ENCODE data around the gene HS6ST1.
"Not testable (repeated sequence)": the region's sequence is repeated elsewhere in the genome, so short reads cannot be mapped to it uniquely, and the experiment has no call there.

HS6ST1 gene

GRCh38 chr2:128280158-128280871, 38.4 kb downstream of the HS6ST1 start:
- no peak for DNase-seq

GRCh38 chr2:128279786-128280157, 38.9 kb downstream of the HS6ST1 start:
- DNase-seq = no peak

GRCh38 chr2:128279009-128279408, 39.7 kb downstream of the HS6ST1 start:
- DNase-seq = no peak

GRCh38 chr2:128277961-128278681, 40.5 kb downstream of the HS6ST1 start:
- no peak for DNase-seq

GRCh38 chr2:128276878-128277675, 41.6 kb downstream of the HS6ST1 start:
- no peak for DNase-seq

GRCh38 chr2:128275498-128276045, 43.1 kb downstream of the HS6ST1 start:
- DNase-seq = no peak

- no peak for DNase-seq
These were observed 44.5 kb downstream of the HS6ST1 start for GRCh38 chr2:128274218-128274617.

GRCh38 chr2:128273469-128274081, 45.1 kb downstream of the HS6ST1 start:
- no peak for DNase-seq

- no peak for DNase-seq
These were observed 45.8 kb downstream of the HS6ST1 start for GRCh38 chr2:128272601-128273468.

- DNase-seq = no peak
These were observed 46.6 kb downstream of the HS6ST1 start for GRCh38 chr2:128271911-128272600.

GRCh38 chr2:128271597-128271910, 47.1 kb downstream of the HS6ST1 start:
- DNase-seq = no peak

- no peak for DNase-seq
These were observed 47.7 kb downstream of the HS6ST1 start for GRCh38 chr2:128270672-128271596.

- DNase-seq = no peak
These were observed 48.5 kb downstream of the HS6ST1 start for GRCh38 chr2:128269990-128270671.

- no peak for DNase-seq
These were observed 49.3 kb downstream of the HS6ST1 start for GRCh38 chr2:128269063-128269989.

GRCh38 chr2:128268611-128269010, 50.1 kb downstream of the HS6ST1 start:
- DNase-seq = not testable (repeated sequence)

- DNase-seq = not testable (repeated sequence)
These were observed 50.5 kb downstream of the HS6ST1 start for GRCh38 chr2:128268145-128268544.

- not testable (repeated sequence) for DNase-seq
These were observed 51.0 kb downstream of the HS6ST1 start for GRCh38 chr2:128267649-128268048.

- DNase-seq = not testable (repeated sequence)
These were observed 51.5 kb downstream of the HS6ST1 start for GRCh38 chr2:128267197-128267596.
